KOPT-K1 (cell line): Measurements from ENCODE around the gene GNG5.
"Not testable (repeated sequence)": the region's sequence is repeated elsewhere in the genome, so short reads cannot be mapped to it uniquely, and the experiment has no call there.

Source experiments
- H3K27ac ChIP-seq: fragments of 200-600 bp; sonication (generic); 2 replicates; pipeline ENCODE4 v1.5.1; 2016; ENCODE audit warnings: antibody characterized with exemption, mild to moderate bottlenecking, low read depth, low read length; ENCODE audit not compliant: poor library complexity, severe bottlenecking
- H3K36me3 ChIP-seq: fragments of 200-600 bp; sonication (generic); 2 replicates; pipeline ENCODE4 v1.5.1; 2017; ENCODE audit warnings: antibody characterized with exemption, mild to moderate bottlenecking, low read length, moderate library complexity; ENCODE audit not compliant: insufficient read depth
- H3K9me3 ChIP-seq: fragments of 200-600 bp; sonication (generic); 2 replicates; pipeline ENCODE4 v1.5.1; 2017; ENCODE audit warnings: antibody characterized with exemption, low read length, mild to moderate bottlenecking; ENCODE audit not compliant: insufficient read depth, poor library complexity, severe bottlenecking

GNG5 gene

GRCh38 chr1:84506002-84506728 is at the start of gene GNG5, which contains the start of gene SPATA1:
GNG5 (minus strand) TSS chr1:84506581; CDS start chr1:84506091, 490 bp downstream.
SPATA1 (plus strand) TSS chr1:84506386; CDS start chr1:84516360, 9,974 bp downstream.
- Histone ChIP-seq H3K27ac (peak within 1 kb of the TSS; percentile 78), H3K9me3 (peaks cover 7% of the 10 kb centered on the region), H3K36me3 (peaks cover 25% of the 10 kb centered on the region)

GRCh38 chr1:84550826-84551225 is 44.4 kb upstream of the GNG5 start:
- Histone ChIP-seq H3K27ac (no peak overlapping the region), H3K9me3 (no peaks in the 10 kb centered on the region), H3K36me3 (peaks cover 3% of the 10 kb centered on the region)

- H3K36me3 ChIP-seq = no peaks in the 10 kb centered on the region
- H3K27ac ChIP-seq = no peak overlapping the region
- H3K9me3 ChIP-seq = no peaks in the 10 kb centered on the region
Observed at GRCh38 chr1:84541679-84542078, 35.3 kb upstream of the GNG5 start.

- Histone ChIP-seq H3K9me3 (no peaks in the 10 kb centered on the region), H3K36me3 (no peaks in the 10 kb centered on the region), H3K27ac (peak overlapping the region; percentile 33)
Observed at GRCh38 chr1:84540759-84541158, 34.4 kb upstream of the GNG5 start.

GRCh38 chr1:84539972-84540371 is 33.6 kb upstream of the GNG5 start:
- Histone ChIP-seq H3K27ac (no peak overlapping the region), H3K36me3 (no peaks in the 10 kb centered on the region), H3K9me3 (no peaks in the 10 kb centered on the region)

GRCh38 chr1:84538599-84538998 is 32.2 kb upstream of the GNG5 start:
- Histone ChIP-seq H3K27ac (no peak overlapping the region), H3K36me3 (no peaks in the 10 kb centered on the region), H3K9me3 (no peaks in the 10 kb centered on the region)

GRCh38 chr1:84525779-84526178 is 19.4 kb upstream of the GNG5 start:
- Histone ChIP-seq H3K36me3 (no peaks in the 10 kb centered on the region), H3K9me3 (no peaks in the 10 kb centered on the region), H3K27ac (no peak overlapping the region)

- H3K9me3 ChIP-seq = no peaks in the 10 kb centered on the region
- H3K27ac ChIP-seq = no peak overlapping the region
- no peaks in the 10 kb centered on the region for H3K36me3 ChIP-seq
Observed at GRCh38 chr1:84524590-84524989, 18.2 kb upstream of the GNG5 start.

GRCh38 chr1:84510668-84511067 is 4.3 kb upstream of the GNG5 start:
- Histone ChIP-seq H3K36me3 (no peaks in the 10 kb centered on the region), H3K27ac (no peak overlapping the region), H3K9me3 (peaks cover 7% of the 10 kb centered on the region)

GRCh38 chr1:84510165-84510564 is 3.8 kb upstream of the GNG5 start:
- Histone ChIP-seq H3K27ac (no peak overlapping the region), H3K9me3 (peaks cover 7% of the 10 kb centered on the region), H3K36me3 (no peaks in the 10 kb centered on the region)

- Histone ChIP-seq H3K9me3 (peaks cover 7% of the 10 kb centered on the region), H3K27ac (no peak overlapping the region), H3K36me3 (no peaks in the 10 kb centered on the region)
Observed at GRCh38 chr1:84509029-84509428, 2.6 kb upstream of the GNG5 start.

- peak overlapping the region; percentile 78 for H3K27ac ChIP-seq
- peaks cover 7% of the 10 kb centered on the region for H3K9me3 ChIP-seq
- H3K36me3 ChIP-seq = peaks cover 5% of the 10 kb centered on the region; the same call in 1 of the 2 replicates
Observed at GRCh38 chr1:84508510-84508909, 2.1 kb upstream of the GNG5 start.

- H3K9me3 ChIP-seq = not testable (repeated sequence)
- H3K27ac ChIP-seq = peak overlapping the region; percentile 78
- H3K36me3 ChIP-seq = peaks cover 11% of the 10 kb centered on the region
Observed at GRCh38 chr1:84507887-84508286, 1.5 kb upstream of the GNG5 start.

- peaks cover 7% of the 10 kb centered on the region for H3K9me3 ChIP-seq
- peak overlapping the region; percentile 78 for H3K27ac ChIP-seq
- peaks cover 19% of the 10 kb centered on the region for H3K36me3 ChIP-seq
Observed at GRCh38 chr1:84506729-84507453, 510 bp upstream of the GNG5 start.

- H3K27ac ChIP-seq = peak overlapping the region; percentile 78
- H3K9me3 ChIP-seq = peaks cover 7% of the 10 kb centered on the region
Observed at GRCh38 chr1:84505493-84506001, 834 bp downstream of the GNG5 start.

More at GRCh38 chr1:84505493-84506001, 834 bp downstream of the GNG5 start:
- H3K36me3 ChIP-seq = peaks cover 31% of the 10 kb centered on the region
